K562 (cell line): ENCODE results near the gene OR7C1. TPM values are rescaled to one million over a fixed set of nuclear protein-coding genes. Genes with fewer than 3 reads are reported as not detected.

Experiments
- ATAC-seq: fragments of 200-7000 bp; cut with Tn5 transposase; 3 replicates; pipeline ENCODE4 v1.9.1; 2020; ENCODE audit warnings: moderate library complexity
- BruUV-seq: library from RNA; stranded (reverse); fragments of 400-500 nt; replicated peaks from 2 replicates; lab custom pipeline; 2021; lab: Mats Ljungman, UMichigan
- CTCF ChIA-PET: fragments of 300-600 bp; formaldehyde crosslinking; extraction: SDS; loops from one replicate; lab custom pipeline; 2021; ENCODE audit warnings: low intra/inter-chr PET ratio; lab: Yijun Ruan, JAX
- POLR2A ChIA-PET: fragments of 300-600, 350-650 bp; sonication (Branson Sonifier 250); formaldehyde crosslinking; extraction: SDS; loops from one replicate; lab custom pipeline; 2021; ENCODE audit warnings: antibody characterized with exemption, inconsistent platforms; lab: Yijun Ruan, JAX
- DNase-seq, 4 experiments: peaks; one replicate each; pipeline versions ENCODE4 v3.0.0 to v3.0.0-alpha.2; 2011 to 2018; ENCODE audit warnings: low spot score in 3 of 4, mixed read lengths in 3 of 4; ENCODE audit errors: extremely low read depth in 1 of 4
- FAIRE-seq: peaks from 2 replicates; lab custom pipeline; 2011; peaks lifted over from hg19 to GRCh38; lab: Jason Lieb, UNC
- H2AFZ ChIP-seq: 2 replicates; pipeline ENCODE4 v1.6.0; 2011; ENCODE audit warnings: low read depth, low read length, control low read depth, inconsistent platforms
- H3K27ac ChIP-seq: fragments of 200-600 bp; 3 replicates; pipeline ENCODE4 v1.8.0; 2011; ENCODE audit warnings: low read depth, mild to moderate bottlenecking, control low read depth, inconsistent platforms, low read length, moderate library complexity, mixed read lengths; ENCODE audit errors: extremely low read depth
- H3K27me3 ChIP-seq, 2 experiments: fragments of 300-600 bp in 1 of 2; 2 replicates in 1 of 2; 3 replicates in 1 of 2; pipeline versions ENCODE4 v1.6.0 to v1.8.0; 2011; ENCODE audit warnings: inconsistent platforms in 2 of 2, low read length in 2 of 2, mild to moderate bottlenecking in 1 of 2, mixed read lengths in 1 of 2, moderate library complexity in 1 of 2; ENCODE audit not compliant: control insufficient read depth in 2 of 2, insufficient read depth in 2 of 2
- H3K36me3 ChIP-seq: fragments of 300-600 bp; 3 replicates; pipeline ENCODE4 v1.8.0; 2011; ENCODE audit warnings: mild to moderate bottlenecking, low read length, inconsistent platforms; ENCODE audit not compliant: control insufficient read depth, insufficient read depth
- H3K4me1 ChIP-seq, 2 experiments: fragments of 200-600 bp in 1 of 2; replicated peaks in 1 of 2; 2 replicates in 1 of 2; 3 replicates in 1 of 2; pipeline versions ENCODE4 v1.5.1 to v1.8.0; 2011; ENCODE audit warnings: inconsistent platforms in 2 of 2, low read length in 2 of 2, mild to moderate bottlenecking in 1 of 2, mixed read lengths in 1 of 2, moderate library complexity in 1 of 2; ENCODE audit not compliant: control insufficient read depth in 2 of 2, insufficient read depth in 2 of 2
- H3K4me2 ChIP-seq: 2 replicates; pipeline ENCODE4 v1.6.1; 2011; ENCODE audit warnings: low read length, control low read depth, inconsistent platforms, mixed read lengths; ENCODE audit not compliant: insufficient read depth
- H3K4me3 ChIP-seq: fragments of 200-600 bp; sonication (generic), shearing (Covaris generic); 2 replicates; pipeline ENCODE4 v1.5.1; 2016; ENCODE audit warnings: control low read depth, inconsistent platforms
- H3K79me2 ChIP-seq: fragments of 200-600 bp; 3 replicates; pipeline ENCODE4 v1.8.0; 2011; ENCODE audit warnings: low read length, inconsistent platforms; ENCODE audit not compliant: control insufficient read depth, insufficient read depth
- H3K9ac ChIP-seq, 2 experiments: 2 replicates each; pipeline versions ENCODE4 v1.6.0 to v1.6.1; 2011; ENCODE audit warnings: low read depth in 2 of 2, low read length in 2 of 2, control low read depth in 1 of 2, inconsistent platforms in 1 of 2, mild to moderate bottlenecking in 1 of 2, mixed read lengths in 1 of 2; ENCODE audit not compliant: insufficient read depth in 1 of 2
- H3K9me1 ChIP-seq: one replicate; pipeline ENCODE4 v1.6.0; 2011; ENCODE audit warnings: inconsistent platforms, mild to moderate bottlenecking, low read length, moderate library complexity; ENCODE audit not compliant: control insufficient read depth, insufficient read depth
- H3K9me3 ChIP-seq: replicated peaks from 2 replicates; pipeline ENCODE4 v1.5.1; 2011; ENCODE audit warnings: low read depth, low read length, inconsistent platforms; ENCODE audit not compliant: control insufficient read depth, insufficient read depth
- H4K20me1 ChIP-seq: replicated peaks from 2 replicates; pipeline ENCODE4 v1.6.1; 2011; ENCODE audit warnings: low read length, inconsistent platforms, mixed read lengths; ENCODE audit not compliant: control insufficient read depth, insufficient read depth
- GATA2 ChIP-seq: sonication (generic); formaldehyde crosslinking; IDR thresholded peaks from 2 replicates; pipeline ENCODE4 v1.4.0; 2020; ENCODE audit warnings: mild to moderate bottlenecking, missing genetic modification reagents
- SMARCA5 ChIP-seq: fragments of 450-650 bp; IDR thresholded peaks from 2 replicates; pipeline ENCODE4 v1.6.1; 2016
- SRSF1 ChIP-seq: fragments of 200-400 bp; formaldehyde crosslinking; IDR thresholded peaks from 2 replicates; pipeline ENCODE4 v1.6.1; 2017; ENCODE audit warnings: mild to moderate bottlenecking, low read depth, low read length, moderate library complexity
- XRCC5 ChIP-seq: fragments of 200-400 bp; formaldehyde crosslinking; IDR thresholded peaks from 2 replicates; pipeline ENCODE4 v1.6.1; 2017; ENCODE audit warnings: low read depth, mild to moderate bottlenecking, low read length
- WGBS: fragments of 100-300 bp; shearing (Covaris generic); methylation state at CpG from one replicate; pipeline ENCODE4 v1.1.6; 2016; ENCODE audit warnings: low coverage, mixed read lengths; ENCODE audit not compliant: insufficient coverage; ENCODE audit errors: missing lambda C conversion rate; 5-methylcytosine and 5-hydroxymethylcytosine counted together
- in situ Hi-C: fragments of 300-500 bp; cut with MboI; formaldehyde crosslinking; loops from 4 replicates; pipeline ENCODE4 v1.15.0; 2018; ENCODE audit warnings: inconsistent platforms, mixed read lengths
- intact Hi-C: fragments of 100-400 bp; cut with micrococcal nuclease; formaldehyde crosslinking; loops from 2 replicates; pipeline ENCODE4 v1.14.2; 2022
- polyA plus RNA-seq, 8 experiments: library from polyadenylated mRNA; depleted of rRNA in 4 of 8; stranded (reverse) in 5 of 8; unstranded in 3 of 8; fragments of >200 nt; fragmentation: Nextera tagmentation in 2 of 8; fragmentation: Illumina TruSeq in 1 of 8; extraction: Ambion mirVana in 2 of 8; extraction: Trizol in 1 of 8; gene quantifications; 2 replicates each; pipeline versions ENCODE4 v1.2.1 to v1.2.3, GENCODE V29; 2011 to 2014; ENCODE audit warnings: inconsistent platforms in 1 of 8, missing spikeins in 1 of 8
- total RNA-seq, 7 experiments: library from RNA; depleted of rRNA in 6 of 7; stranded (reverse); fragments of >200 nt in 6 of 7; fragmentation: Illumina TruSeq in 2 of 7; extraction: Trizol in 2 of 7; gene quantifications; 2 replicates each; pipeline versions ENCODE4 v1.2.1 to v1.2.3, GENCODE V29; 2011 to 2021; ENCODE audit warnings: low replicate concordance in 1 of 7
- TF ChIP-seq, protein P1 (sequence below): fragments of 250-450 bp; sonication (Bioruptor Pico); IDR thresholded peaks from 2 replicates; pipeline ENCODE4 v1.5.0; 2020; ENCODE audit warnings: mild to moderate bottlenecking, borderline replicate concordance
- TF ChIP-seq, protein P2 (sequence below): fragments of 200-800 bp; sonication (Bioruptor generic); IDR thresholded peaks from 2 replicates; pipeline ENCODE4 v1.6.1; 2017; ENCODE audit warnings: missing genetic modification characterization, missing compliant biosample characterization

OR7C1 gene
- total and polyA plus RNA-seq, 9 of the 15 experiments (the other 6 are each of a cell fraction or from before 2014, with no cell fraction given) = 0.01 to 0.18 (median 0.10) TPM; not detected in 1

DNA sequence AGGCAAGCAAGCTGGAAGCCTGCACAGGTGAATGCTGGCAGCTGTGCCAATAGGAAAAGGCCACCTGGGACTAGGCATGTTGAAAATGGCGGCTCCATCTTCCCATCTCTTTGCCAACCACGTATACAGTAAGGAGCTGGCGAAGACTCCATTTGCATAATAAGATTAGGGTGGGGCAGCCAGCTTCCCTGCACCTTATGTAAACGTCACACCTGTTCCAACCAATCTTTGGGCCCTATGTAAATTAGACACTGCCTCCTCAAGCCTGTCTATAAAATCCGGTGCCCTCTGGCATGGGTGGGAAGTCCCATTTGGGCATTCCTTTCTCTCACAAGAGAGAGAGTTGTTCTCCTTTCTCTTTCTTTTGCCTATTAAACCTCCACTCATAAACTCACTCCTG lies 73.4 kb downstream of the OR7C1 start:
- in situ Hi-C loops (no loop called here), intact Hi-C loops (no loop called here)
- Histone ChIP-seq H3K9ac (no peak overlapping the region), H2AFZ (no peak overlapping the region), H3K4me2 (no peak overlapping the region), H3K9me3 (no peaks in the 10 kb centered on the region), H3K79me2 (no peaks in the 10 kb centered on the region), H3K4me3 (no peak overlapping the region), H3K36me3 (peaks cover 50% of the 10 kb centered on the region; the same call in 2 of the 3 replicates), H3K27ac (no peak overlapping the region)
- no peak for FAIRE-seq
- WGBS = 73% methylated on average over 5 of the region's 5 CpGs
- no peak for DNase-seq
- TF ChIP-seq, protein P1, sequence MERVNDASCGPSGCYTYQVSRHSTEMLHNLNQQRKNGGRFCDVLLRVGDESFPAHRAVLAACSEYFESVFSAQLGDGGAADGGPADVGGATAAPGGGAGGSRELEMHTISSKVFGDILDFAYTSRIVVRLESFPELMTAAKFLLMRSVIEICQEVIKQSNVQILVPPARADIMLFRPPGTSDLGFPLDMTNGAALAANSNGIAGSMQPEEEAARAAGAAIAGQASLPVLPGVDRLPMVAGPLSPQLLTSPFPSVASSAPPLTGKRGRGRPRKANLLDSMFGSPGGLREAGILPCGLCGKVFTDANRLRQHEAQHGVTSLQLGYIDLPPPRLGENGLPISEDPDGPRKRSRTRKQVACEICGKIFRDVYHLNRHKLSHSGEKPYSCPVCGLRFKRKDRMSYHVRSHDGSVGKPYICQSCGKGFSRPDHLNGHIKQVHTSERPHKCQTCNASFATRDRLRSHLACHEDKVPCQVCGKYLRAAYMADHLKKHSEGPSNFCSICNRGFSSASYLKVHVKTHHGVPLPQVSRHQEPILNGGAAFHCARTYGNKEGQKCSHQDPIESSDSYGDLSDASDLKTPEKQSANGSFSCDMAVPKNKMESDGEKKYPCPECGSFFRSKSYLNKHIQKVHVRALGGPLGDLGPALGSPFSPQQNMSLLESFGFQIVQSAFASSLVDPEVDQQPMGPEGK (CRISPR knock-in tag) = no peak
- TF ChIP-seq, all 486 proteins: peak for 0
- Histone ChIP-seq H3K4me1 (peaks cover 0 to 5% of the 10 kb centered on the region in 2 experiments; a peak in 1 of 5 replicates), H4K20me1 (no peaks in the 10 kb centered on the region), H3K27me3 (no peaks in the 10 kb centered on the region), H3K9me1 (no peaks in the 10 kb centered on the region)
- CTCF ChIA-PET = no interaction called here
- POLR2A ChIA-PET = interaction anchor here (1.3 kb wide), 1 partner anchor 14 kb away, joined by 3 read pairs; no protein-coding TSS in a partner anchor
- BruUV-seq = no TSS peak
- no peak for ATAC-seq

DNA sequence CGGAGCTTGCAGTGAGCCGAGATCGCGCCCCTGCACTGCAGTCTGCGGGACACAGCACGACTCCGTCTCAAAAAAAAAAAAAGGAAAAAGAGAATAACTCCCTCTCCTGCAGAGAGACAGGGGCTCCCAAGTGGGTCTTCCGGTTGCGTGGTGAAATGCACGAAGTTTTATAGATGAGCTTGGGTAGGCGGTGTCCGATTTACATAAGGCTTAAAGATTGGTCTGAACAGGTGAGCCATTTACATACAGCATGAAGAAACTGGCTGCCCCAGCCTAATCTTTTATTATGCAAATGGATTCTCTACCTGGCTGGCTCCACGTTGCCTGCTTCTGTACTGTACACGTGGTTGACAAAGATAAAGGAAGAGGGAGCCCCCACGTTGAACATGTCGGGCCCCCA lies 76.2 kb downstream of the OR7C1 start:
- ChIA-PET CTCF (no interaction called here), POLR2A (no interaction called here)
- no peak overlapping the region for H3K27ac ChIP-seq
- no peak; the same call in 2 of the 3 replicates for ATAC-seq
- no peaks in the 10 kb centered on the region for H4K20me1 ChIP-seq
- no peak for FAIRE-seq
- in situ Hi-C loops (no loop called here), intact Hi-C loops (no loop called here)
- H3K4me1 ChIP-seq = 0 out of 5 replicates have a peak, but pooled peaks cover 0 to 5% of the 10 kb centered on the region in 2 experiments
- H3K27me3 ChIP-seq = no peaks in the 10 kb centered on the region
- no peak overlapping the region for H2AFZ ChIP-seq
- BruUV-seq = no TSS peak
- no peak overlapping the region for H3K9ac ChIP-seq
- H3K79me2 ChIP-seq = no peaks in the 10 kb centered on the region; the same call in 2 of the 3 replicates
- peaks cover 46% of the 10 kb centered on the region; the same call in 2 of the 3 replicates for H3K36me3 ChIP-seq
- no peak overlapping the region for H3K4me2 ChIP-seq
- H3K4me3 ChIP-seq = no peak overlapping the region
- 60% methylated on average over 13 of the region's 16 CpGs for WGBS
- no peaks in the 10 kb centered on the region for H3K9me1 ChIP-seq
- TF ChIP-seq SMARCA5 (no peak), SRSF1 (no peak), XRCC5 (no peak), GATA2 (CRISPR knock-in tag) (no peak)
- TF ChIP-seq, protein P2, sequence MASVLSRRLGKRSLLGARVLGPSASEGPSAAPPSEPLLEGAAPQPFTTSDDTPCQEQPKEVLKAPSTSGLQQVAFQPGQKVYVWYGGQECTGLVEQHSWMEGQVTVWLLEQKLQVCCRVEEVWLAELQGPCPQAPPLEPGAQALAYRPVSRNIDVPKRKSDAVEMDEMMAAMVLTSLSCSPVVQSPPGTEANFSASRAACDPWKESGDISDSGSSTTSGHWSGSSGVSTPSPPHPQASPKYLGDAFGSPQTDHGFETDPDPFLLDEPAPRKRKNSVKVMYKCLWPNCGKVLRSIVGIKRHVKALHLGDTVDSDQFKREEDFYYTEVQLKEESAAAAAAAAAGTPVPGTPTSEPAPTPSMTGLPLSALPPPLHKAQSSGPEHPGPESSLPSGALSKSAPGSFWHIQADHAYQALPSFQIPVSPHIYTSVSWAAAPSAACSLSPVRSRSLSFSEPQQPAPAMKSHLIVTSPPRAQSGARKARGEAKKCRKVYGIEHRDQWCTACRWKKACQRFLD (CRISPR knock-in tag) = no peak
- H3K9me3 ChIP-seq = no peaks in the 10 kb centered on the region
- DNase-seq = no peak
